GM12892 (cell line): ENCODE measurements around the gene THOC2. TPM values are rescaled to one million over a fixed set of nuclear protein-coding genes. Genes with fewer than 3 reads are reported as not detected.
"Not testable (repeated sequence)": the region's sequence is repeated elsewhere in the genome, so short reads cannot be mapped to it uniquely, and the experiment has no call there.

Source experiments
- DNase-seq: peaks from one replicate; pipeline ENCODE4 v3.0.0; 2011; ENCODE audit not compliant: insufficient read length
- FAIRE-seq: peaks from 2 replicates; lab custom pipeline; 2011; peaks lifted over from hg19 to GRCh38; lab: Jason Lieb, UNC
- POLR2A ChIP-seq: IDR thresholded peaks from 2 replicates; pipeline ENCODE4 v1.6.1; 2011; ENCODE audit warnings: low read depth, low read length, control low read depth
- POLR2AphosphoS5 ChIP-seq: IDR thresholded peaks from 2 replicates; pipeline ENCODE4 v1.6.1; 2011; ENCODE audit warnings: low read depth, low read length, control low read depth
- TAF1 ChIP-seq: IDR thresholded peaks from 2 replicates; pipeline ENCODE4 v1.6.1; 2011; ENCODE audit warnings: low read depth, mild to moderate bottlenecking, control low read depth, low read length, borderline replicate concordance
- polyA plus RNA-seq: library from polyadenylated mRNA; unstranded; fragments of >200 nt; gene quantifications from one replicate; pipeline ENCODE4 v1.2.1, GENCODE V29; 2012; ENCODE audit warnings: missing spikeins, inconsistent platforms; ENCODE audit not compliant: missing spikeins

The THOC2 gene, protein sequence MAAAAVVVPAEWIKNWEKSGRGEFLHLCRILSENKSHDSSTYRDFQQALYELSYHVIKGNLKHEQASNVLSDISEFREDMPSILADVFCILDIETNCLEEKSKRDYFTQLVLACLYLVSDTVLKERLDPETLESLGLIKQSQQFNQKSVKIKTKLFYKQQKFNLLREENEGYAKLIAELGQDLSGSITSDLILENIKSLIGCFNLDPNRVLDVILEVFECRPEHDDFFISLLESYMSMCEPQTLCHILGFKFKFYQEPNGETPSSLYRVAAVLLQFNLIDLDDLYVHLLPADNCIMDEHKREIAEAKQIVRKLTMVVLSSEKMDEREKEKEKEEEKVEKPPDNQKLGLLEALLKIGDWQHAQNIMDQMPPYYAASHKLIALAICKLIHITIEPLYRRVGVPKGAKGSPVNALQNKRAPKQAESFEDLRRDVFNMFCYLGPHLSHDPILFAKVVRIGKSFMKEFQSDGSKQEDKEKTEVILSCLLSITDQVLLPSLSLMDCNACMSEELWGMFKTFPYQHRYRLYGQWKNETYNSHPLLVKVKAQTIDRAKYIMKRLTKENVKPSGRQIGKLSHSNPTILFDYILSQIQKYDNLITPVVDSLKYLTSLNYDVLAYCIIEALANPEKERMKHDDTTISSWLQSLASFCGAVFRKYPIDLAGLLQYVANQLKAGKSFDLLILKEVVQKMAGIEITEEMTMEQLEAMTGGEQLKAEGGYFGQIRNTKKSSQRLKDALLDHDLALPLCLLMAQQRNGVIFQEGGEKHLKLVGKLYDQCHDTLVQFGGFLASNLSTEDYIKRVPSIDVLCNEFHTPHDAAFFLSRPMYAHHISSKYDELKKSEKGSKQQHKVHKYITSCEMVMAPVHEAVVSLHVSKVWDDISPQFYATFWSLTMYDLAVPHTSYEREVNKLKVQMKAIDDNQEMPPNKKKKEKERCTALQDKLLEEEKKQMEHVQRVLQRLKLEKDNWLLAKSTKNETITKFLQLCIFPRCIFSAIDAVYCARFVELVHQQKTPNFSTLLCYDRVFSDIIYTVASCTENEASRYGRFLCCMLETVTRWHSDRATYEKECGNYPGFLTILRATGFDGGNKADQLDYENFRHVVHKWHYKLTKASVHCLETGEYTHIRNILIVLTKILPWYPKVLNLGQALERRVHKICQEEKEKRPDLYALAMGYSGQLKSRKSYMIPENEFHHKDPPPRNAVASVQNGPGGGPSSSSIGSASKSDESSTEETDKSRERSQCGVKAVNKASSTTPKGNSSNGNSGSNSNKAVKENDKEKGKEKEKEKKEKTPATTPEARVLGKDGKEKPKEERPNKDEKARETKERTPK (N-terminal part only)
- 67.8 TPM for polyA plus RNA-seq

DNA sequence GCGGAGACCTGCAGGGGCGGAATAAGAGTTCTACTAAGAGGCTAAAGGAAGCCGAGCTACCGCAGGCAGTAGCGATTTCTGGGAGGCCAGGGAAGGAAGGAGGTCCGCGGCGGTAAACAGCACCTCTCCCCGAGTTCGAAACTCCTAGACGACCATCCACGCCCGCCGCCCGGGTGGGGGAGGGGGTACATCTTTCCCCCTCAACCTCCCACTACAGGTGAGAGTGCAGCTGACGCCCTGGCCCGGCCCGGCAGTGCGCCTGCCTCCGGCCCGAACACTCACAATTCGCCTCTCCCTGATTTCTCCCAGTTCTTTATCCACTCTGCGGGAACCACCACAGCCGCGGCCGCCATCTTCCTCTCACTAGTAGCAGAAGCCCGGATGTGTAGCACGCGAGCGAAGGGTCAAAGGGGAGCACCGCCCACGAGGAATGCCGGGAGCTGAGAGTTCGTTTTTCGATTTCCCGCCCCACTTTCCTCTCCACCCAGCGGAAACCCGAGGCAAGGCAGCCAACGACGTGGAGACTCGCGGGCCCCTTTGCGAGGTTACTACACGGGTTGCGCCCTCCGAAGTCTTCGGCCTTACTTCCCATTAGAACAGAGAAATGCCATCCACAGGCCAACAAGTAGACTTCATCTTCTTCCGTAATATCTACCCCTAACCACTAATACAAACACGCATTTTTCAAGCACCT, at the start of gene THOC2:
Gene THOC2 (minus strand): TSS at position 383 of the 694 bp plus-strand sequence. CDS start 30 bp downstream, at position 353.
- FAIRE-seq: peak; percentile 81

GRCh38 chrX:123781786-123782185, 48.9 kb upstream of the THOC2 start:
- not testable (repeated sequence) for DNase-seq, FAIRE-seq

More for the DNA sequence above, at the start of gene THOC2:
- peak; percentile 63; the same call in 1 of the 2 replicates for TF ChIP-seq TAF1
- TF ChIP-seq POLR2A: peak; percentile 71
- 0 out of 2 replicates have a peak, but pooled peaks have one; percentile 24 for TF ChIP-seq POLR2AphosphoS5
- DNase-seq: peak; percentile 42

DNA sequence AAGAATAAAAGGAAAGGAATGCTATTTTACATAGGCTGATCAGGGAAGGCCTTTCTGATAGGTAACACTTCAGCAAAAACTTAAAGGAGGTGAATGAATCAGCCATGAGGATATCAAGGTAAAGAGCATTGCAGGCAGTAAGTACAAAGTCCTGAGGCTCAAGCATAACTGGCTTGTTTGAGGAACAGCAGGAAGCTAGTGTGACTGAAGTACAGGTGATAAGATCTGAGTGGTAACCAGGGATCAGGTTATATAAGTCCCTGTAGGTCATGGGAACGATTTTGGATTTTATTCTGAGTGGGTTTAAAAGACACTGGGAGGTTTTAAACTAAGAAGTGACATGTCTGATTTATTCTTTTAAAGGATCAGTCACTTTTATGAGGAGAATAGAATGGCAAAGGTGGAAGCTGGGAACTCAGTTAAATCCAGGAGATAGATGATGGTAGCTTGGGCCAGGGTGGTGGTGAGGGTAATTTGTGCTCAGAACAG, 47.1 kb upstream of the THOC2 start:
- DNase-seq: no peak
- TF ChIP-seq POLR2AphosphoS5 (no peak), POLR2A (no peak), TAF1 (no peak)
- FAIRE-seq: no peak

GRCh38 chrX:123773258-123773988, 40.6 kb upstream of the THOC2 start:
- no peak for DNase-seq
- TF ChIP-seq POLR2A: no peak
- no peak for TF ChIP-seq POLR2AphosphoS5
- TF ChIP-seq TAF1: no peak
- FAIRE-seq: no peak

DNA sequence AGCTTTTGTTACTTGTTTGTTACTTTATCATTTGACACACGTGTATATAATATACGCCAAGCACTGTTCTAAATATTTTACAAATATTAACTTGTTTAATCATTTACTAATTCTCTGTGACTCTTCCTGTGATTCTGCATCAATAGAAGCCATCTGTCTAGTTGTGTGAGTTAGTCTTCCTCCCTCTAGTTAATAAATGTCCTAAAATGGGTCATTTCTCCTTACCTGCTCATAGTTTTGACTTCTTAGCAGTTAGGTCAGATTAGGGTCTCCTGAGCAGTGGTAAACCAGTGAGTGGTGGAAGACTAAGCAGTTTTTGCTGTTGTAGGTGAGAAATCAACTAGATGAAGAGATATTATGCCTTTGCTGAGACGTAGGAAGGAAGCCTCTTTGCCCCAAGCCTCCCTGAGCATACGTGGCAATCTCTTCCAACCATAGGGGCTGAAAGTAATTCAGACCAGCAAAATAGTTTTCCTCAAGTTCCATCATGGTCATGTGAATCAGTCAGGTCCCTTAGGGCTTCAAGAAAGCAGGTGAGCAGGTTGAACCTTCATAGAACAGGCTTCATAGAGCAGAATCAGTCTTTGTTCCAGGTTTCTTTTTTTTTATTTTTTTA, 38.7 kb upstream of the THOC2 start:
- TF ChIP-seq POLR2A: no peak
- DNase-seq: no peak
- FAIRE-seq: no peak

GRCh38 chrX:123764967-123765871, 32.4 kb upstream of the THOC2 start:
- peak; percentile 40 for DNase-seq
- FAIRE-seq: peak; percentile 56
- TF ChIP-seq POLR2AphosphoS5 (no peak), POLR2A (peak; percentile 47; the same call in 1 of the 2 replicates), TAF1 (no peak)

DNA sequence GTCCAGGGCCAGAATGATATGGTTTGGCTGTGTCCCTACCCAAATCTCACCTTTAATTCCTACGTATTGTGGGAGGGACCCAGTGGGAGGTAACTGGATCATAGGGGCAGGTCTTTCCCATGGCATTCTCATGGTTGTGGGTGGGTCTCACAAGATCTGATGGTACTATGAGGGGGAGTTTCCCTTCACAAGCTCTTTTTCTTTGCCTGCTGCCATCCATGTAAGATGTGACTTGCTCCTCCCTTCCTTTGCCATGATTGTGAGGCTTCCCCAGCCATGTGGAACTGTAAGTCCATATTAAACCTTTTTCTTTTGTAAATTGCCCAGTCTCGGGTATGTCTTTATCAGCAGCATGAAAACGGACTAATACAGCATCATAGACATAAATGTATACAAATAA, 27.0 kb upstream of the THOC2 start:
- FAIRE-seq, DNase-seq: not testable (repeated sequence)

GRCh38 chrX:123757794-123758193, 24.9 kb upstream of the THOC2 start:
- FAIRE-seq, DNase-seq: not testable (repeated sequence)

DNA sequence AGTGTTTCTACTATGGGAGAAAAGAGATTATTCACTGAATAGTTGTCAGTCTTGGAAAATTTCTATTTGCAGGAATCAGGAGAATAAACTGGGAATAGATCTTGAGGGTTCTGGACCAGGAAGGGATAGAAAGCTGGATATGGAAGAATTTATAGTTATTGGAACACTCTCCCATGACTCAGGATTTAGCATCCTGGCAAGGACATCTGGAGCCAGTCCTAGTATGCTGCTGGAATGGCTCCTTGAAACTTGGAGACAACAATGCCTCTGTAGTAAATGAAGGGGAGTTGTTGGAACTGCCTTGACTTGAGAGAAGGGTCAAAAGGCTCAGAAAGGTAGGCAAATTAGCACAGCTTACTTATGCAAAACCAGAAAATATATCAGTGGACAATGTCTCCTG, 23.5 kb upstream of the THOC2 start:
- TF ChIP-seq POLR2A (no peak), POLR2AphosphoS5 (no peak), TAF1 (no peak)
- no peak for DNase-seq
- no peak for FAIRE-seq
